Measurements from ENCODE around the gene NRAS. TPM values are rescaled to one million over a fixed set of nuclear protein-coding genes. Genes with fewer than 3 reads are reported as not detected.
A peak's percentile ranks its signal among the peaks of the same experiment; 100 is the strongest.

Gene NRAS
- total RNA-seq, 3 donors from 2014 or later (not counting 1 experiment from before 2014, with no cell fraction given) = 41.1 to 45.7 (median 43.8) TPM

- WGBS (ENCODE audit: insufficient coverage) = 92% methylated on average over 7 of the region's 7 CpGs
- Histone ChIP-seq H3K27ac (ENCODE audit: low read length) (no peak overlapping the region), H3K4me3 (ENCODE audit: low read length) (no peak overlapping the region), H3K27me3 (ENCODE audit: control insufficient read depth, insufficient read depth, low read length) (peaks cover 12% of the 10 kb centered on the region), H3K4me1 (ENCODE audit: control insufficient read depth, insufficient read depth, low read length) (peaks cover 13% of the 10 kb centered on the region), H3K9me3 (ENCODE audit: control insufficient read depth, insufficient read depth, low read length) (no peaks in the 10 kb centered on the region), H3K36me3 (ENCODE audit: control insufficient read depth, insufficient read depth, low read length) (no peaks in the 10 kb centered on the region)
- H3K36me3 Mint-ChIP-seq = no peaks in the 10 kb centered on the region
- DNase-seq (no peak), ATAC-seq (no peak)
- intact Hi-C loops (cut with micrococcal nuclease) = no loop called here
- no peak overlapping the region for H3K27ac Mint-ChIP-seq
- TF ChIP-seq CTCF (IDR thresholded peaks at IDR 0.05) = no peak
- peaks cover 6 to 9% of the 10 kb centered on the region in 2 donors for H3K4me1 Mint-ChIP-seq
- peaks cover 28 to 36% of the 10 kb centered on the region in 2 donors for H3K27me3 Mint-ChIP-seq (ENCODE audit: low read depth in 2 of 2)
- H3K9me3 Mint-ChIP-seq = no peaks in the 10 kb centered on the region
- no peak overlapping the region for H3K4me3 Mint-ChIP-seq
These were observed 44.7 kb downstream of the NRAS start for GRCh38 chr1:114671939-114672275.

GRCh38 chr1:114671011-114671938 lies 45.3 kb downstream of the NRAS start:
- intact Hi-C loops (cut with micrococcal nuclease) = no loop called here
- H3K4me3 Mint-ChIP-seq = no peak overlapping the region
- H3K4me3 ChIP-seq (ENCODE audit: low read length) = no peak overlapping the region
- H3K4me1 Mint-ChIP-seq = peaks cover 6 to 9% of the 10 kb centered on the region in 2 donors
- no peak overlapping the region for H3K27ac Mint-ChIP-seq
- H3K9me3 Mint-ChIP-seq = no peaks in the 10 kb centered on the region
- H3K27me3 ChIP-seq (ENCODE audit: control insufficient read depth, insufficient read depth, low read length) = peaks cover 11% of the 10 kb centered on the region
- no peak overlapping the region for H3K27ac ChIP-seq (ENCODE audit: low read length)
- DNase-seq (peak in 1 of 2 donors; percentile 34), ATAC-seq (no peak)
- 72% methylated on average over 8 of the region's 9 CpGs for WGBS (ENCODE audit: insufficient coverage)
- H3K36me3 Mint-ChIP-seq = no peaks in the 10 kb centered on the region
- H3K9me3 ChIP-seq (ENCODE audit: control insufficient read depth, insufficient read depth, low read length) = no peaks in the 10 kb centered on the region
- TF ChIP-seq CTCF (IDR thresholded peaks at IDR 0.05) = peak; percentile 35
- peaks cover 32 to 36% of the 10 kb centered on the region in 2 donors for H3K27me3 Mint-ChIP-seq (ENCODE audit: low read depth in 2 of 2)
- H3K36me3 ChIP-seq (ENCODE audit: control insufficient read depth, insufficient read depth, low read length) = no peaks in the 10 kb centered on the region
- peaks cover 13% of the 10 kb centered on the region for H3K4me1 ChIP-seq (ENCODE audit: control insufficient read depth, insufficient read depth, low read length)

- H3K4me3 ChIP-seq (ENCODE audit: low read length) = peak overlapping the region; percentile 85
- H3K27ac Mint-ChIP-seq = peak overlapping the region in 1 of 2 donors; percentile 79
- H3K4me1 Mint-ChIP-seq = peaks cover 6 to 9% of the 10 kb centered on the region in 2 donors
- H3K4me1 ChIP-seq (ENCODE audit: control insufficient read depth, insufficient read depth, low read length) = peaks cover 13% of the 10 kb centered on the region
- intact Hi-C loops (cut with micrococcal nuclease) = loop anchor here (1.0 kb wide), 2 partner anchors 46 to 89 kb away; partner anchors contain the start of genes BCAS2 and NRAS
- no peaks in the 10 kb centered on the region for H3K9me3 ChIP-seq (ENCODE audit: control insufficient read depth, insufficient read depth, low read length)
- H3K27me3 ChIP-seq (ENCODE audit: control insufficient read depth, insufficient read depth, low read length) = peaks cover 13% of the 10 kb centered on the region
- H3K27ac ChIP-seq (ENCODE audit: low read length) = no peak overlapping the region
- ATAC-seq (peak; percentile 96 to 99 (median 98)), DNase-seq (peak; percentile 75 to 89)
- no peak for TF ChIP-seq CTCF (IDR thresholded peaks at IDR 0.05)
- peaks cover 33 to 35% of the 10 kb centered on the region in 2 donors for H3K27me3 Mint-ChIP-seq (ENCODE audit: low read depth in 2 of 2)
- no peaks in the 10 kb centered on the region for H3K9me3 Mint-ChIP-seq
- under 1% methylated on average over 36 of the region's 45 CpGs for WGBS (ENCODE audit: insufficient coverage)
- peak overlapping the region; percentile 91 for H3K4me3 Mint-ChIP-seq
- no peaks in the 10 kb centered on the region for H3K36me3 ChIP-seq (ENCODE audit: control insufficient read depth, insufficient read depth, low read length)
- no peaks in the 10 kb centered on the region for H3K36me3 Mint-ChIP-seq
These were observed 46.2 kb downstream of the NRAS start for GRCh38 chr1:114670083-114671010.
